Activated T-cell treated with anti-CD3 and anti-CD28 coated beads, Interleukin-2, amount 50 U/mL, for 24 hours (primary cell): ENCODE measurements around the gene NAGS.
"Not testable (repeated sequence)": the region's sequence is repeated elsewhere in the genome, so short reads cannot be mapped to it uniquely, and the experiment has no call there.

ENCODE experiments used
- DNase-seq: peaks from one replicate; pipeline ENCODE4 v3.0.0-alpha.2; 2020
- H3K27ac Mint-ChIP-seq: 2 replicates; pipeline ENCODE4 v1.8.0; 2020; ENCODE audit warnings: mild to moderate bottlenecking, mixed read lengths
- H3K27me3 Mint-ChIP-seq: 2 replicates; pipeline ENCODE4 v1.8.0; 2020; ENCODE audit warnings: mixed read lengths
- H3K36me3 Mint-ChIP-seq: 2 replicates; pipeline ENCODE4 v1.8.0; 2020; ENCODE audit warnings: low read depth, mixed read lengths
- H3K4me1 Mint-ChIP-seq: 2 replicates; pipeline ENCODE4 v1.8.0; 2020; ENCODE audit warnings: low read depth, mixed read lengths
- H3K4me3 Mint-ChIP-seq: 2 replicates; pipeline ENCODE4 v1.8.0; 2020; ENCODE audit warnings: mild to moderate bottlenecking, moderate library complexity, mixed read lengths
- H3K9me3 Mint-ChIP-seq: 2 replicates; pipeline ENCODE4 v1.8.0; 2020; ENCODE audit warnings: mixed read lengths

NAGS gene

GRCh38 chr17:44033861-44034408, 29.5 kb downstream of the NAGS start:
- Mint-ChIP-seq H3K36me3 (peaks cover 81% of the 10 kb centered on the region), H3K27ac (peak overlapping the region; percentile 2), H3K4me1 (peaks cover 6% of the 10 kb centered on the region), H3K27me3 (no peaks in the 10 kb centered on the region), H3K9me3 (no peaks in the 10 kb centered on the region), H3K4me3 (no peak overlapping the region)
- no peak for DNase-seq

- not testable (repeated sequence) for H3K9me3 Mint-ChIP-seq, H3K4me3 Mint-ChIP-seq, DNase-seq, H3K27ac Mint-ChIP-seq, H3K27me3 Mint-ChIP-seq, H3K4me1 Mint-ChIP-seq
- H3K36me3 Mint-ChIP-seq = peaks cover 78% of the 10 kb centered on the region
Measured at GRCh38 chr17:44034688-44035087, 30.3 kb downstream of the NAGS start.

GRCh38 chr17:44037471-44037870, 33.0 kb downstream of the NAGS start:
- DNase-seq = no peak
- peaks cover 72% of the 10 kb centered on the region for H3K36me3 Mint-ChIP-seq
- H3K4me1 Mint-ChIP-seq = peaks cover 16% of the 10 kb centered on the region
- no peaks in the 10 kb centered on the region for H3K9me3 Mint-ChIP-seq
- H3K27ac Mint-ChIP-seq = no peak overlapping the region
- no peak overlapping the region for H3K4me3 Mint-ChIP-seq
- no peaks in the 10 kb centered on the region for H3K27me3 Mint-ChIP-seq

- Mint-ChIP-seq H3K27me3 (no peaks in the 10 kb centered on the region), H3K36me3 (peaks cover 69% of the 10 kb centered on the region), H3K9me3 (no peaks in the 10 kb centered on the region), H3K27ac (no peak overlapping the region), H3K4me1 (peaks cover 20% of the 10 kb centered on the region), H3K4me3 (no peak overlapping the region)
- DNase-seq = no peak
Measured at GRCh38 chr17:44038604-44039011, 34.2 kb downstream of the NAGS start.

- H3K4me3 Mint-ChIP-seq = no peak overlapping the region
- no peaks in the 10 kb centered on the region for H3K9me3 Mint-ChIP-seq
- H3K27me3 Mint-ChIP-seq = no peaks in the 10 kb centered on the region
- peaks cover 71% of the 10 kb centered on the region for H3K36me3 Mint-ChIP-seq
- peaks cover 18% of the 10 kb centered on the region for H3K4me1 Mint-ChIP-seq
- DNase-seq = no peak
- H3K27ac Mint-ChIP-seq = peak overlapping the region; percentile 57
Measured at GRCh38 chr17:44039829-44040635, 35.6 kb downstream of the NAGS start.

- H3K4me1 Mint-ChIP-seq = peaks cover 23% of the 10 kb centered on the region
- H3K27me3 Mint-ChIP-seq = no peaks in the 10 kb centered on the region
- H3K27ac Mint-ChIP-seq = peak overlapping the region; percentile 22
- peaks cover 67% of the 10 kb centered on the region for H3K36me3 Mint-ChIP-seq
- no peaks in the 10 kb centered on the region for H3K9me3 Mint-ChIP-seq
- no peak for DNase-seq
- H3K4me3 Mint-ChIP-seq = no peak overlapping the region
Measured at GRCh38 chr17:44043272-44043696, 38.9 kb downstream of the NAGS start.

GRCh38 chr17:44044071-44044470, 39.6 kb downstream of the NAGS start:
- Mint-ChIP-seq H3K4me3 (no peak overlapping the region), H3K9me3 (no peaks in the 10 kb centered on the region), H3K36me3 (peaks cover 65% of the 10 kb centered on the region), H3K27ac (peak overlapping the region; percentile 23), H3K4me1 (peaks cover 25% of the 10 kb centered on the region), H3K27me3 (no peaks in the 10 kb centered on the region)
- DNase-seq = no peak

GRCh38 chr17:44045486-44045885, 41.1 kb downstream of the NAGS start:
- Mint-ChIP-seq H3K27me3 (no peaks in the 10 kb centered on the region), H3K36me3 (peaks cover 68% of the 10 kb centered on the region), H3K4me1 (peaks cover 20% of the 10 kb centered on the region)

GRCh38 chr17:44046893-44047292, 42.5 kb downstream of the NAGS start:
- H3K27me3 Mint-ChIP-seq, DNase-seq, H3K4me3 Mint-ChIP-seq, H3K9me3 Mint-ChIP-seq, H3K27ac Mint-ChIP-seq: not testable (repeated sequence)
- Mint-ChIP-seq H3K36me3 (peaks cover 71% of the 10 kb centered on the region), H3K4me1 (peaks cover 13% of the 10 kb centered on the region)

More at GRCh38 chr17:44045486-44045885, 41.1 kb downstream of the NAGS start:
- no peak for DNase-seq
- no peak overlapping the region for H3K4me3 Mint-ChIP-seq
- no peaks in the 10 kb centered on the region for H3K9me3 Mint-ChIP-seq
- H3K27ac Mint-ChIP-seq = no peak overlapping the region

- no peak for DNase-seq
- Mint-ChIP-seq H3K4me1 (peaks cover 19% of the 10 kb centered on the region), H3K4me3 (no peak overlapping the region), H3K27me3 (no peaks in the 10 kb centered on the region), H3K27ac (no peak overlapping the region), H3K9me3 (no peaks in the 10 kb centered on the region), H3K36me3 (peaks cover 80% of the 10 kb centered on the region)
Measured at GRCh38 chr17:44049294-44050060, 45.1 kb downstream of the NAGS start.

- no peak overlapping the region for H3K4me3 Mint-ChIP-seq
- DNase-seq = no peak
- H3K36me3 Mint-ChIP-seq = peaks cover 83% of the 10 kb centered on the region
- H3K9me3 Mint-ChIP-seq = no peaks in the 10 kb centered on the region
- H3K27ac Mint-ChIP-seq = no peak overlapping the region
- H3K27me3 Mint-ChIP-seq = no peaks in the 10 kb centered on the region
- H3K4me1 Mint-ChIP-seq = peaks cover 18% of the 10 kb centered on the region
Measured at GRCh38 chr17:44053125-44053872, 48.9 kb downstream of the NAGS start.
